Activated T-helper 2 cell treated with anti-CD3 and anti-CD28 coated beads, Interferon-gamma antibody, Interleukin-2, Interleukin-4, amounts not matched to agents 10 μg/mL and 5 μg/mL and 100 μg/mL, durations not matched to agents 14 hours and 24 hours and 36 hours (primary cell): Measurements from ENCODE around the gene MLC1. TPM values are rescaled to one million over a fixed set of nuclear protein-coding genes. Genes with fewer than 3 reads are reported as not detected.
A peak's percentile ranks its signal among the peaks of the same experiment; 100 is the strongest.

Source experiments
- DNase-seq: peaks from one replicate; pipeline ENCODE4 v3.0.0; 2021; ENCODE audit warnings: low spot score
- H3K27ac Mint-ChIP-seq: one replicate; pipeline ENCODE4 v1.8.0; 2021; ENCODE audit warnings: mixed read lengths
- H3K27me3 Mint-ChIP-seq: one replicate; pipeline ENCODE4 v1.8.0; 2021; ENCODE audit warnings: low read depth, mixed read lengths
- H3K36me3 Mint-ChIP-seq: one replicate; pipeline ENCODE4 v1.8.0; 2021; ENCODE audit warnings: low read depth, mixed read lengths
- H3K4me1 Mint-ChIP-seq: one replicate; pipeline ENCODE4 v1.8.0; 2021; ENCODE audit warnings: low read depth, mixed read lengths
- H3K4me3 Mint-ChIP-seq: one replicate; pipeline ENCODE4 v1.8.0; 2021; ENCODE audit warnings: low read depth, mild to moderate bottlenecking, moderate library complexity, mixed read lengths
- H3K9me3 Mint-ChIP-seq: one replicate; pipeline ENCODE4 v1.8.0; 2021; ENCODE audit warnings: mixed read lengths
- intact Hi-C: fragments of 100-400 bp; cut with micrococcal nuclease; formaldehyde crosslinking; loops from one replicate; pipeline ENCODE4 v1.15.1; 2023
- total RNA-seq: library from RNA; stranded (reverse); gene quantifications from 2 replicates; pipeline ENCODE4 v1.2.3, GENCODE V29; 2022

The MLC1 gene
- total RNA-seq, result 0.39 TPM in 1 of 2 replicates, not detected in the other

GRCh38 chr22:50085211-50085972, at the start of gene MLC1:
MLC1 (minus strand) TSS chr22:50085426; CDS start chr22:50084902, 524 bp downstream.
- Mint-ChIP-seq H3K27ac (no peak within 1 kb of the TSS), H3K9me3 (peaks cover 6% of the 10 kb centered on the region), H3K4me3 (peak within 1 kb of the TSS; percentile 65), H3K4me1 (peaks cover 9% of the 10 kb centered on the region), H3K27me3 (peaks cover 11% of the 10 kb centered on the region), H3K36me3 (peaks cover 13% of the 10 kb centered on the region)
- intact Hi-C loops, result no loop called here
- no peak for DNase-seq

- Mint-ChIP-seq H3K27me3 (peaks cover 30% of the 10 kb centered on the region), H3K9me3 (no peaks in the 10 kb centered on the region), H3K36me3 (no peaks in the 10 kb centered on the region), H3K27ac (no peak overlapping the region), H3K4me3 (no peak overlapping the region), H3K4me1 (no peaks in the 10 kb centered on the region)
- DNase-seq, result no peak
- intact Hi-C loops, result no loop called here
These were observed 49.3 kb upstream of the MLC1 start for GRCh38 chr22:50134481-50134880.

GRCh38 chr22:50131894-50132293, 46.7 kb upstream of the MLC1 start:
- Mint-ChIP-seq H3K4me1 (no peaks in the 10 kb centered on the region), H3K9me3 (no peaks in the 10 kb centered on the region), H3K27ac (no peak overlapping the region), H3K27me3 (peaks cover 30% of the 10 kb centered on the region), H3K36me3 (no peaks in the 10 kb centered on the region), H3K4me3 (no peak overlapping the region)
- DNase-seq, result no peak
- intact Hi-C loops, result no loop called here

- Mint-ChIP-seq H3K27me3 (peaks cover 20% of the 10 kb centered on the region), H3K4me3 (no peak overlapping the region), H3K36me3 (no peaks in the 10 kb centered on the region), H3K4me1 (no peaks in the 10 kb centered on the region), H3K9me3 (no peaks in the 10 kb centered on the region), H3K27ac (no peak overlapping the region)
- no peak for DNase-seq
- intact Hi-C loops, result no loop called here
These were observed 44.0 kb upstream of the MLC1 start for GRCh38 chr22:50129121-50129736.

GRCh38 chr22:50125029-50125428, 39.8 kb upstream of the MLC1 start:
- Mint-ChIP-seq H3K4me1 (no peaks in the 10 kb centered on the region), H3K27ac (no peak overlapping the region), H3K36me3 (no peaks in the 10 kb centered on the region), H3K27me3 (peaks cover 16% of the 10 kb centered on the region), H3K4me3 (no peak overlapping the region), H3K9me3 (peaks cover 9% of the 10 kb centered on the region)
- intact Hi-C loops, result no loop called here
- DNase-seq, result no peak

GRCh38 chr22:50123119-50123518, 37.9 kb upstream of the MLC1 start:
- H3K9me3 Mint-ChIP-seq, result peaks cover 9% of the 10 kb centered on the region
- DNase-seq, result no peak
- no peak overlapping the region for H3K4me3 Mint-ChIP-seq
- no peaks in the 10 kb centered on the region for H3K4me1 Mint-ChIP-seq
- intact Hi-C loops, result no loop called here
- no peak overlapping the region for H3K27ac Mint-ChIP-seq
- H3K27me3 Mint-ChIP-seq, result peaks cover 15% of the 10 kb centered on the region
- H3K36me3 Mint-ChIP-seq, result no peaks in the 10 kb centered on the region

- H3K27me3 Mint-ChIP-seq, result peaks cover 15% of the 10 kb centered on the region
- no peaks in the 10 kb centered on the region for H3K36me3 Mint-ChIP-seq
- H3K4me3 Mint-ChIP-seq, result no peak overlapping the region
- intact Hi-C loops, result no loop called here
- H3K9me3 Mint-ChIP-seq, result peaks cover 9% of the 10 kb centered on the region
- no peaks in the 10 kb centered on the region for H3K4me1 Mint-ChIP-seq
- DNase-seq, result no peak
- H3K27ac Mint-ChIP-seq, result no peak overlapping the region
These were observed 36.0 kb upstream of the MLC1 start for GRCh38 chr22:50121202-50121740.

GRCh38 chr22:50119768-50120251, 34.6 kb upstream of the MLC1 start:
- peaks cover 15% of the 10 kb centered on the region for H3K27me3 Mint-ChIP-seq
- no peak overlapping the region for H3K27ac Mint-ChIP-seq
- H3K9me3 Mint-ChIP-seq, result peaks cover 9% of the 10 kb centered on the region
- no peaks in the 10 kb centered on the region for H3K36me3 Mint-ChIP-seq
- no peaks in the 10 kb centered on the region for H3K4me1 Mint-ChIP-seq
- no peak for DNase-seq
- no peak overlapping the region for H3K4me3 Mint-ChIP-seq
- intact Hi-C loops, result no loop called here

GRCh38 chr22:50119169-50119767, 34.0 kb upstream of the MLC1 start:
- H3K4me3 Mint-ChIP-seq, result no peak overlapping the region
- H3K27ac Mint-ChIP-seq, result no peak overlapping the region
- no peak for DNase-seq
- H3K36me3 Mint-ChIP-seq, result no peaks in the 10 kb centered on the region
- intact Hi-C loops, result no loop called here
- peaks cover 13% of the 10 kb centered on the region for H3K27me3 Mint-ChIP-seq
- H3K4me1 Mint-ChIP-seq, result no peaks in the 10 kb centered on the region
- H3K9me3 Mint-ChIP-seq, result peaks cover 9% of the 10 kb centered on the region

- no peak overlapping the region for H3K4me3 Mint-ChIP-seq
- H3K27me3 Mint-ChIP-seq, result peaks cover 8% of the 10 kb centered on the region
- no peak overlapping the region for H3K27ac Mint-ChIP-seq
These were observed 33.4 kb upstream of the MLC1 start for GRCh38 chr22:50118557-50119168.

GRCh38 chr22:50118129-50118528, 32.9 kb upstream of the MLC1 start:
- H3K27me3 Mint-ChIP-seq, result peaks cover 8% of the 10 kb centered on the region
- H3K4me3 Mint-ChIP-seq, result no peak overlapping the region
- intact Hi-C loops, result no loop called here
- H3K27ac Mint-ChIP-seq, result no peak overlapping the region
- DNase-seq, result no peak
- no peaks in the 10 kb centered on the region for H3K9me3 Mint-ChIP-seq
- H3K36me3 Mint-ChIP-seq, result no peaks in the 10 kb centered on the region
- no peaks in the 10 kb centered on the region for H3K4me1 Mint-ChIP-seq

More at GRCh38 chr22:50118557-50119168, 33.4 kb upstream of the MLC1 start:
- intact Hi-C loops, result no loop called here
- no peak for DNase-seq
- Mint-ChIP-seq H3K4me1 (no peaks in the 10 kb centered on the region), H3K9me3 (peaks cover 4% of the 10 kb centered on the region), H3K36me3 (no peaks in the 10 kb centered on the region)

GRCh38 chr22:50117168-50117762, 32.0 kb upstream of the MLC1 start:
- H3K4me1 Mint-ChIP-seq, result peaks cover 5% of the 10 kb centered on the region
- intact Hi-C loops, result no loop called here
- H3K27ac Mint-ChIP-seq, result no peak overlapping the region

More at GRCh38 chr22:50117168-50117762, 32.0 kb upstream of the MLC1 start:
- peaks cover 9% of the 10 kb centered on the region for H3K27me3 Mint-ChIP-seq
- no peaks in the 10 kb centered on the region for H3K9me3 Mint-ChIP-seq
- DNase-seq, result no peak
- H3K4me3 Mint-ChIP-seq, result no peak overlapping the region
- H3K36me3 Mint-ChIP-seq, result no peaks in the 10 kb centered on the region
